Measurements from ENCODE around the gene ZNF117.

ZNF117 gene

DNA sequence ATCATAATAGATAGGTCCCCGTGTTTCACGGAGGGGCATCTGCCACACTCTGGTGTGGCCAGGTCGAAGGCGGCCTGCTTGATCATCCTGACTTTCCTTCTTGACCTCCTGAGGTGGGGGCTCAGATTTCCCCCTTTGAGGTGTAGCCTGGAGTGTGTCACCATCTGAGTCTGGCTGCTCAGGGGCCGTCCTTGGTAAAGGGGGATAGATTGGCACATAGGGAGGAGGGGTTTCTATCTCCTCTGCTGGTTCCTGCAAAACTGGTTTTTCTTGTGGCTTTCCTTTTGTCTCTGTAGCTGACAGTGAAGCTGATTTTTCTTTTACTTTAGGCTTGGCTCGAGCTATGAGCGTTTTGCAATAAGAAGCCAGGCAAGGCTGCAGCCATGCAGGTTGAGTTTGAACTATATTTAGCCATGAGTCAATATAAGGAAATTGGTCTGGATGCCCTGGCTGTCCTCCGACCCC, 7.1 kb upstream of the ZNF117 start:
- TF ChIP-seq, protein P1, sequence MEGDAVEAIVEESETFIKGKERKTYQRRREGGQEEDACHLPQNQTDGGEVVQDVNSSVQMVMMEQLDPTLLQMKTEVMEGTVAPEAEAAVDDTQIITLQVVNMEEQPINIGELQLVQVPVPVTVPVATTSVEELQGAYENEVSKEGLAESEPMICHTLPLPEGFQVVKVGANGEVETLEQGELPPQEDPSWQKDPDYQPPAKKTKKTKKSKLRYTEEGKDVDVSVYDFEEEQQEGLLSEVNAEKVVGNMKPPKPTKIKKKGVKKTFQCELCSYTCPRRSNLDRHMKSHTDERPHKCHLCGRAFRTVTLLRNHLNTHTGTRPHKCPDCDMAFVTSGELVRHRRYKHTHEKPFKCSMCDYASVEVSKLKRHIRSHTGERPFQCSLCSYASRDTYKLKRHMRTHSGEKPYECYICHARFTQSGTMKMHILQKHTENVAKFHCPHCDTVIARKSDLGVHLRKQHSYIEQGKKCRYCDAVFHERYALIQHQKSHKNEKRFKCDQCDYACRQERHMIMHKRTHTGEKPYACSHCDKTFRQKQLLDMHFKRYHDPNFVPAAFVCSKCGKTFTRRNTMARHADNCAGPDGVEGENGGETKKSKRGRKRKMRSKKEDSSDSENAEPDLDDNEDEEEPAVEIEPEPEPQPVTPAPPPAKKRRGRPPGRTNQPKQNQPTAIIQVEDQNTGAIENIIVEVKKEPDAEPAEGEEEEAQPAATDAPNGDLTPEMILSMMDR (IDR thresholded peaks at IDR 0.05; ENCODE audit: low read depth, low read length, missing control alignments), result no peak
- no peak for DNase-seq (ENCODE audit: extremely low read depth, low read depth)
- no peak overlapping the region for H3K4me3 ChIP-seq (replicated peaks; ENCODE audit: low read depth, low read length)

DNA sequence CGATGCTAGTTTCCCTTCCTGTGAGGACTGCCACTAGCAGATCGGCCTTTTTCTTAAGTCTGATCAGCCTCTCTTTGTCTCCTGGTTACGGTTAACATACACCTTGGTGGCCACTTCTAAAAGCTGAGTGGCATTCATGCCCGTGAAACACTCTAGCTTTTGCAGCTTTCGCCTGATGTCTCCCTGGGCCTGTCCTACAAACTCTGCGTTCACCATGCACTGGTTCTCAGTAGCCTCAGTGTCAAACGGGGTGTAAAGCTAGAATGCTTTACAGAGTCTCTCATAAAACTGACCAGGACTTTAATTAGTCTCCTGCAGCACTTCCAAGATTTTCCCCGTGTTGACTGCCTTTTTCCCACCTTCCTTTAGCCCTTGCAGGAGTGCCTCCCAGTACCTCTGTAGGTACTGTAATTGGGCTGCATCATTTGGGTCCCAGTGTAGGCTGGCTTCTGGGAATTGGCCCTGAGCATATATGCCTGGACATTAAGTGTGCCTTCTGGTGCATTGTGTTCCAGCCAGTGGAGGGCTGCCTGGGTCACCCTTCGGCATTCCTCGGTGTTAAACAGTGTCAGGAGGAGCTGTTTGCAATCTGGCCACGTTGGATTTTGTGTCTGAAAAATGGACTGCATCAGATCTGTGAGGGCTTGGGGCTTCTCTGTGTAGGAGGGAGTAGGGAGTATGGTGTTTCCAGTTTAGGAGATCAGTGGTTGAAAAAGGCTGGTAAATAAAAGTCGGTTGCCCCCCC, 6.5 kb upstream of the ZNF117 start:
- no peak for DNase-seq (ENCODE audit: extremely low read depth, low read depth)
- TF ChIP-seq, protein P1 (IDR thresholded peaks at IDR 0.05; ENCODE audit: low read depth, low read length, missing control alignments), result no peak
- no peak overlapping the region for H3K4me3 ChIP-seq (replicated peaks; ENCODE audit: low read depth, low read length)

DNA sequence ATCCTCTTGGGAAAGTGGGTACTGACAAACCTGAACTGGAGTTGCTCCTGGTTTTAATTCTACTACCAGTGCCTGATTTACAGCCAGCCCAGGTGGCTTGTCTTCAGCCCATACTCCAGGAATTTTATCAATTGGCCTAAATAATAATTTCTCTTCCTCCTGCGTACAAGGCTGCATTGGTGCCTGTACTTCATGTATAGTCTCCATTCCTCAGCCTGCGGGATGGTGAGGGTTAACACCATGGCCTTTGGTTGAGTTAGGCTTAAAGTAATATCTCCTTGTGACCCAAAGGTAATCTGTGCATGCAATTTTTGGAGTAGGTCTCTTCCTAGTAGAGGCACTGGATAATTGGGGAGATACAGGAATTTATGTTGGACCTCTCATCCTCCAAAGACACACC, 5.5 kb upstream of the ZNF117 start:
- TF ChIP-seq, protein P1 (IDR thresholded peaks at IDR 0.05; ENCODE audit: low read depth, low read length, missing control alignments), result no peak
- no peak for DNase-seq (ENCODE audit: extremely low read depth, low read depth)
- H3K4me3 ChIP-seq (replicated peaks; ENCODE audit: low read depth, low read length), result no peak overlapping the region

DNA sequence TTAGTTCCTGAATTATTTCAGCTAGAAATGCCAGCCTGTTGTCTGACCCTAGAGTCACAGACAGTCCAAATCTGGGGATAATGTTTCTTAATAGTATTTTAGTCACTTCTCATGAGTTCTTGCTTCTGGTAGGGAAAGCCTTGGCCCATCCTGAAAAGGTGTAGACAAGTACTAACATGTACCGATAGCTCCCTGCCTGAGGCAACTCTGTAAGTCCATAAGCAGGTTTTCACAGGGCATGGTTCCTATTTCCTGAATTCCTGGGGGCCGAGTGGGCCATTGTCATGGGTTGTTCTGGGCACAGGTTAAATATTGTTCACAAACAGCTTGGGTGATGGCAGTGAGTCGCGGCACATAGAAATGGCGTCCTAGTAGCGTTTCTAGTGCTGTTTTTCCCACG, 3.1 kb upstream of the ZNF117 start:
- no peak overlapping the region for H3K4me3 ChIP-seq (replicated peaks; ENCODE audit: low read depth, low read length)
- DNase-seq (ENCODE audit: extremely low read depth, low read depth), result no peak
- TF ChIP-seq, protein P1 (IDR thresholded peaks at IDR 0.05; ENCODE audit: low read depth, low read length, missing control alignments), result no peak

DNA sequence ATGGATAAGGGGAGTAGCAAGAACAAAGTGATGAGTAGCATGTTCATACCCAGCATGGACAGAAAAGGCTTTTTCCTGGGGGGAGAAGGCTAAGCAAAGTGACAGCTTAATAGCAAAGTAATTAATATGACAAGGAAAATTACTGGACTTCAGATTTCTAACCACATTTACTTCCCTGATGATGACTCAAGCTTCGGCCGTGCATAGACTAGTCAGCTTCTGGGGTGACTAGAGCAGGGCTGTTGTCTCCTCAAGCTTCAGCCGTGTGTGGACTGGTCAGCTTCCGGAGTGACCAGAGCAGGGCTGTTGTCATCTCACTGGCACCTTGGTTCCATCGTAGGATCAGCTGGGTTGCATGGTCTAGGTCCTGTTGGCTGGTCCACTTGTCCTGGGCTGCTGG, 2.1 kb upstream of the ZNF117 start:
- TF ChIP-seq, protein P1 (IDR thresholded peaks at IDR 0.05; ENCODE audit: low read depth, low read length, missing control alignments), result no peak
- H3K4me3 ChIP-seq (replicated peaks; ENCODE audit: low read depth, low read length), result no peak overlapping the region
- DNase-seq (ENCODE audit: extremely low read depth, low read depth), result no peak

DNA sequence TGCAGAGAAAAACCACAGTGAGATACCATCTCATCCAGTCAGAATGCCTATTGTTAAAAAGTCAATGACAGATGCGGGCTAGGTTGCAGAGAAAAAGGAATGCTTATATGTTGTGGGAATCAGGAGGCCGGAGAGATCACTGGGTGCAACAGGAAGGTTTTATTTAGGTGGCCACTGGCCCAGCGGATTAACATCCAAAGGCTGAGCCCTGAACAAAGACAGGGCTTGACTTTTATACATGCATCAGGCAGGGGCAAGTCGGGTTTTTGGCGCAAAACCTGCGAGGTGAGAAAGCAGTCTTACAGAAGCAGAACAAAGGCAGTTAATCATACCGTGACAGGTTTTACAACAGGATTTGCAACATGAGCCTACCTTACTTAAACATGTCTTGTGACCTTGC, 620 bp downstream of the ZNF117 start:
- no peak for DNase-seq (ENCODE audit: extremely low read depth, low read depth)
- TF ChIP-seq, protein P1 (IDR thresholded peaks at IDR 0.05; ENCODE audit: low read depth, low read length, missing control alignments), result no peak
- H3K4me3 ChIP-seq (replicated peaks; ENCODE audit: low read depth, low read length), result no peak overlapping the region
